Fibroblast of skin of right quadriceps (primary cell): ENCODE results near the gene UBR3.
A peak's percentile ranks its signal among the peaks of the same experiment; 100 is the strongest.

ENCODE experiments used
- DNase-seq: peaks from one replicate; pipeline ENCODE4 v3.0.0-alpha.2; 2013

The UBR3 gene

DNA sequence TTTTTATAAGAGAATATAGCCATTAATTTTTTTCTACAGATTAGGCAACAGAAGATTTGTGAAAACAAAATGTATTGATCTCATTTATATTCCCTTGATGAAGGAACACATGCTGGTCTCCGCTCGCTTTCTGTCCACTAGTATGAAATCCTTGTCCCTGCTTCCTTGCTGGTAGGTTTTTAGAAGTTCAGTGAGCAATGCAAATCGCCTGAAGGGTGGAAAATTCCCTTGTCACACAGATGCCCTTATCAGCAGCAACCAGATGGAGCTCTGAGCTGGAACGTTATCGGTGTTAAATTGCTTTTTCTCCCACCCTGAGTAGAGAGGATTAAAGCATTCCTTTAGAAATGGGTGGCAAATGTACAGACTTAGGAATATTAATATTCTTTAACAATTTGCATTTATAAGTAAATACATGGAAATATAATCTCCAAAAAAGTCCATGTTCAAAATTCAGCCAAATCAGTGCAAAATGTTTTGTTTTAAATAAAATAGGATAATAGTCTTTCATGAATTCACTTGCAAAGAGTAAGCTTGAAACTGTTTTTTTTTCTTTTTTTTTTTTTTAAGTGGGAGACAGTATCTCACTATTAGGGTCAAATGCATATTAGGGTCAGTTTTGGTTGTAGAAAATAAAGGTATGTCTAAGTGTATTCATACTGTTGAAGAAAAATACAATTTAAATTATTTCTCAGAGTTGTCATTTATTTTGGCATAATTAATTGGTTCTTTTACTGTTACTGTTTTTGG, 186.7 kb downstream of the UBR3 start:
- DNase-seq, result no peak

- no peak for DNase-seq
Observed at GRCh38 chr2:170014769-170015168, 187.5 kb downstream of the UBR3 start.

DNA sequence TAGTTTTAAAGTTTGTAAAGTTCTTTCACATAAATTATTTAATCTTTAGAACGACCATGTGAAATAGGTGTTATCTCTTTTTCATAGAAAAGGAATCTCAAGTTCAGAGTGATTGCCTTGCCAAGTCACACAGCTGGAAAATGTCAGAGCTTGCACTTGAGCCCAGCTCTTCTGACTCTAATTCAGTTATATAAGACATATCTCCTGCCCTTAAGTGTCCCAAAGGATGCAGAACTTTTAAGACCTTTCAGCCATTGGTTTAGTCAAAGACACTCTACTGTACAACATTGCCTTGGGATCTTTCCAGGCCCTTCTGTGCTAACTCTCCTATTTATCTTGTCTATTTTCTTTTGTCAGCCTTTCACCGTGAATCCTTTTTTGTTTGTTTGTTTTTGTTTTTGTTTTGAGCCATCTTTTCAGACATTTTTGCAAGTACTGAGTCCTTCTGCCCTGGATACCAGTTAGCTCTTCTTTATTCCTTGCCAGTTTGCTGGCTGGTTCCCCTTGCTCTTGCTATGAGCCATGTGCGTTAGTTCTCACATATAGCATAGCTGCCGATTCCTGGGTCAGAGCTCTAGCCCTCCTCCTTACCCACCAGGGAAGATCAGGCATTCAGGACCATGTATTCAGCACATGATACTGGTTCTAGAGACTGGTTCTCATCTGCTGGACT, 190.7 kb downstream of the UBR3 start:
- DNase-seq, result no peak

DNA sequence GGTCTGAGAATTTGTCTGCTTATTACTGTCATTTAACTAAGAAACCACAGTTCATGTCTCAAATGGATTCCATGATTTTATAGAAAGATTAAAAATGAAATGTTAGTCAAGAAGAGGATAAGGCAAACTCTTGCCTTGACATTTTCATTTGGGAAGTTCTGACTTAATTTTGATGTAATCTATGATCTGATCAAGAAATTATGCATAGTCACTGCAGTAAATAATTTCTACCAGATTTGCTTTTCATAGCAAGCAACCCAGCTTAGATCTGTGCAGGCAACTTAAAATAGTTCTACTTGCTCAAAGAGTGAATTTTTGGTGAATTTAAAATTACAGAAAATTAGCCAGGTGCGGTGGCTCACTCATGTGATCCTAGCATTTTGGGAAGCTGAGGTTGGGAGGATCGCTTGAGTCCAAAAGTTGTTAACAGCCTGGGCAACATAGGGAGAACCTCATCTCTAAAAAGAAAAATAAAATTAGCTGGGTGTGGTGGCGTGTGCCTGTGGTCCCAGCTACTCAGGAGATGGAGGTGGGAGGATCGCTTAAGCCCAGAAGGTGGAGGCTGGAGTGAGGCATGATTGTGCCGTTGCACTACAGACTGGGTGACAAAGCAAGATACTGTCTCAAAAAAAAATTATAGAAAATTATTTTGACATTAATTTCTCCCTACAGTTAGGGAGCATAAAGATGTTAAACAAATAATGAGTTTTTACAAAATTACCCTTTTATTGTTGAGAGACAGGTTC, 192.0 kb downstream of the UBR3 start:
- DNase-seq, result no peak

DNA sequence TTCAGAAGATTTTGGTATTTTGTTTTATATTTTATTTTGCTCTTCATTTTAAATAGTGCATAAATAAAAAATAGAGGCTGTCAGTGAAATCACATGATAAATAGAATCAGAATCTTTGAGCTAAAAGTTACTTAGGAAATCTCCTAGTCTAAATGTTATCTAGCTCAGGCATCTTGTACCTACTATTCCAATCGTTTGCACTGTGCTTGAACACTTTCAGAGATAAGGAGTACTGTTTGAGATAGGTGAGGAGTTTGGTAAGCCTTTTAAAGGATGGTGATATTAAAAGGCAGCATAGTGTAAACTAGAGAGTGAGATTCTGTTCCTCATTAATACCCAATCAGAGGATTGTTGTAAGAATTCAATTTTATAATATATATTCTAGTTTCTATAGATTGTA, 193.5 kb downstream of the UBR3 start:
- no peak for DNase-seq

DNA sequence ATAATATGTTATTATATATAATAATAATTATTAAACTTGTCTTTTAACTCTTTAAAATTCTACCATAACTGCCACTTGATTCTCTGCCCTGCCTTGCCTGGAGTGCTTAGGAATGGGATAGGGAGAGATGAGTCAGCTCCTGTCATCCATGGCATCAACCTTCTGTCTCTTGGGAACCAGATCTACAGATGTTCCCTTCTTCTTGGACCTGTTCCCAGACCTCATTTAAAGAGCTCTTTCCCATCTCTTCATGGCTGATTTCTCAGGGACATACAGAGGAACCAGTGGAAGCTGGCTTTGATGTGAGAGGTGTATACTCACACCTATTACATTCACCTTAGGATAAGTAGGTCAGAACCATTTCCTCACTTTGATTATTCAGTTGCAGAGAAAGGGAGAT, 195.4 kb downstream of the UBR3 start:
- DNase-seq, result peak; percentile 87

DNA sequence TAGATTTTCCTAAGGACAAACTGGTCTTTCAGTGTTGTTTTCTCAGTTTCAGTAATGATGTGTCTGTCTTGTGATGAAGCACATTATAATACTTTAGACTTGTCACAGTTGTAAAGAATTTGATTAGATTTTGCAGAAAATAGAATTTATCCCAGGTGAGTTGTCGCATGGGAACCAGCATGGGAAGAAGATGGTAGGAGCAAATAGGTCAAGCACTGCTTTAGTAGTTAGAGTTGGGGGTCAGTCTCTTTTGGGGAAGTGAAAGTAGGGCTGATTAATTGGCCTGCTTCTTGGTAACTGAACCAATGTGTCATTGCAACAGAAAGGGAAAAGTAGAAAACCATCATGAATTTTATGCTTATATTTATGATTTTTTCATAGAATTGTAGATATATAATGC, 197.5 kb downstream of the UBR3 start:
- DNase-seq, result no peak

DNA sequence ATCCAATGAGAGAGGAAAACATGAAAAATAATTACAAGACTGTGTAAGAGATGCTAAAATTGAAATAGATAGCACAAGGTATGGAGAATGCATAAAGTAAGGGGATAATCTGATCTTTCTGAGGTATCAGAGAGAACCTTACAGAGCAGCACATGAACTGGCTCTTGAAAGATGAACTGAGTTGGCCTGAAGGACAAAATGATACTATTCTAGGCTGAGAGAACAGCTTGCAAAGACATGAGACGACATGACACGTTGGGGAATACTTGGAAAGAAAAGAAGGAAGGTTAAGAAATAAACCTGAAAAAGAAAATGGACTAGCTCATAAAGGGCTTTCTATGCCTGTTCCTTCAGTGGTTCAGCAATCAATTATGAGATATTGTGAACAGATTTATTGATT, 198.0 kb downstream of the UBR3 start:
- no peak for DNase-seq

GRCh38 chr2:170026361-170026760, 199.1 kb downstream of the UBR3 start:
- no peak for DNase-seq

- no peak for DNase-seq
Observed at GRCh38 chr2:170029551-170029950, 202.3 kb downstream of the UBR3 start.

DNA sequence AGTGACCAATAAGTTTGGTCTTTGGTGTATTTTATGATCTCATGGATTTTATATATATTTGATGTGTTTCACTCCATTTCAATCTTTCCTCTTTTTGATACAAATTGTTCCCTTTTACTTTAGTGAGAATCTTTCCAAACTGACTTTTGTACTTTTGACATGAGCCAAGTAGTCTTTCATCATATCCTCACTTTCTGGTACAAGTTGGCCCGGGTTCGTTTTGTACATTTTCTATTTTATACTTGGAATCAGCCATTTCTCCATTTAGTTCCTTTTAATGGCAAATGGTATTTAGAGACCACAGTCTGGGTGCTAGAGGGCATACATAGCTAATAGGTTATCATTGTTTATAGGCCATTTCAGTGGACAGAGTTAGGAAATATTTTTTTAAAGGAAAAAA, 202.8 kb downstream of the UBR3 start:
- no peak for DNase-seq

- no peak for DNase-seq
Observed at GRCh38 chr2:170031288-170031687, 204.0 kb downstream of the UBR3 start.

DNA sequence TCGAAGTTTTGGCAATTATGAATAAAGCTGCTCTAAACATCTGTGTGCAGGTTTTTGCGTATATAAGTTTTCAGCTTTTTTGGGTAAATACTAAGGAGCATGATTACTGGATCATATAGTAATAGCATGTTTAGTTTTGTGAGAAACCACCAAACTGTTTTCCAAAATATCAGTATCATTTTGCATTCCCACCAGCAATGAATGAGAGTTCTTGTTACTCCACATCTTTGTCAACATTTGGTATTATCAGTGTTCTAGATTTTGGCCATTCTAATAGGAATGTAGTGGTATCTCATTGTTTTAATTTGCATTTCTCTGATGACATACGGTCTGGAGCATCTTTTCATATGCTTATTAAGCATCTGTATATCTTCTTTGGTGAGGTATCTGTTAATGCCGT, 207.3 kb downstream of the UBR3 start:
- DNase-seq, result no peak

DNA sequence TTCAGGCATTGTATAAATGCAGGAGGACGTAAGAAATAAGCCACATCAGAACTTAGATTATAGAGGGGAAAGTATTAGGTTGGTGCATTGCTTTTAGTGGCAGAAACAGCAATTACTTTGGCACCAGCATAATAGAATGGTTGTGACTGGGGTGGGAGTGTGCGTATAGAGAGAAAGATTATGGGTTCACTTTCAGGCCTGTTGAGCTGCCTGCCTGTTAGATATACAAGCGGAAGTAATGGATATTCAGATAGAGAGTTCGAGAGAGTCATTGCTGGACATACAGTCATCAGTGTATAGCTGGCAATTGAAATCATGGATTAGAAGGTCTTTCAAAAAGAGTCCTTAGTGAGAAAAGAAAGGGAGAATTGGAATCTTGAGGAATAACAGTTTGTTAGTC, 211.5 kb downstream of the UBR3 start:
- DNase-seq, result no peak

DNA sequence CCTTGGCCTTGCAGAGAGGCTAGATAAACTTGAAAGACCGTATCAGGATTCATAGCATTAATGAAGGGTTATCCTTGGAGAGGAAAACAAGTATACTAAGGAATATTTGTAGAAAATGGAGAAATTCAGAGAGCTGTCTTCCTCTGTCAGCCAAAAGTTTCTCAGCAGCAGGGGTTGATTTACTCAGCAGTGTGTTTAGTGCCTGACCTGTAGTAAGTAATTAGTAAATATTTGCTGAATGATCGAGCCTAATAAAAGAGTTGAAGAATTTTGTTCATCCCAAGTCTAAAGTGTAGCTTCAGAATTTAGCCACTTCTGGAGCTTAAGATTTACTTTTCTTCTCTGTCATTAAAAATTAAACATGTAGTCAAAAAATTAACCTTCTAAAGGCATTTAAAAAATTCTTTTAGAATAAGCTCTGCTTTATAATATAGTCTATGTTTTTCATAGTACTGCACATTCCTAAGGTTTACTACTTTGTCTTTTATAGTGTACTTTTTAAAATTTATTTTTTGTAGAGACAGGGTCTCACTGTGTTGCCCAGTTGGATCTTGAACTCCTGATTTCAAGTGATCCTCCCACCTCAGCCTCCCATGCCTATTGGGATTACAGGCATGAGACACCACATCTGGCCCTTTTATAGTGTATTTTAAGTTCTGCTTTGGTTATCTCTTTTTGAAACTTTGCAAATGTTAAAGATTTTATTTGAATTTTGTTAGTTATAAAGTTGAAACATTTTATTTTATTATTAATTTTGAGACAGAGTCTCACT, 212.3 kb downstream of the UBR3 start:
- no peak for DNase-seq

- no peak for DNase-seq
Observed at GRCh38 chr2:170044751-170045478, 217.7 kb downstream of the UBR3 start.

- DNase-seq, result no peak
Observed at GRCh38 chr2:170047331-170048065, 220.2 kb downstream of the UBR3 start.

- peak; percentile 21 for DNase-seq
Observed at GRCh38 chr2:170052151-170052550, 224.9 kb downstream of the UBR3 start.

DNA sequence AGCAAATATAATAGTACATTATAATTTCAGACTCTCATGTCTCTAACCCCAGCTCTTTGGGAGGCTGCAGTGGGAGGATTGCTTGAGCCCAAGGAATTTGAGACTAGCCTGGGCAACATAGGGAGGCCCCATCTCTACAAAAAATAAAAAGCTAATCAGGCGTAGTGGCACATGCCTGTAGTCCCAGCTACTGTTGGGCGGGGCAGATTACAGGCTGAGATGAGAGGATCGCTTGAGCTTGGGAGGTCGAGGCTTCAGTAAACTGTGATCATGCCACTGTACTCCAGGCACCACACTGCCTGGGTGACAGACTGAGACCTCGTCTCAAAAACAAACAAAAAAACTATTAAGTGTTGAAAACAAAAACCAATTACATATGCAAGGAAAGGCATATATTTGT, 227.7 kb downstream of the UBR3 start:
- DNase-seq, result no peak

DNA sequence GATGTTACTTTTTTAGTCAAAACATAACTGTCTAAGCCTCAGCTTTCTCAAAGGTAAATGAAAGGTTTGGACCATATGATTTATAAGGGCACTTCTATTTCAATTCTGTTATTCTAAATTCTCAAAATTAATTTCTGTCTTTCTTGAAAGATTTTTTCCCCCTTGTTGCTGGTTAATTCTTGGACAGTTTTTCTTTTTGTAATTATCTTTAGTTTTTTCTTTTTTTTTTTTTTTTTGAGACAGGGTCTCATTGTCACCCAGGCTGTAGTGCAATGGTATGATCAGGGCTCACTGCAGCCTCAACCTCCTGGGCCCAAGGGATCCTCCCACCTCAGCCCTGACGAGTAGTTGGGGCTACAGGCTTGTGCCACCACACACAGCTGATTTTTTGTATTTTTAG, 229.6 kb downstream of the UBR3 start:
- no peak for DNase-seq

DNA sequence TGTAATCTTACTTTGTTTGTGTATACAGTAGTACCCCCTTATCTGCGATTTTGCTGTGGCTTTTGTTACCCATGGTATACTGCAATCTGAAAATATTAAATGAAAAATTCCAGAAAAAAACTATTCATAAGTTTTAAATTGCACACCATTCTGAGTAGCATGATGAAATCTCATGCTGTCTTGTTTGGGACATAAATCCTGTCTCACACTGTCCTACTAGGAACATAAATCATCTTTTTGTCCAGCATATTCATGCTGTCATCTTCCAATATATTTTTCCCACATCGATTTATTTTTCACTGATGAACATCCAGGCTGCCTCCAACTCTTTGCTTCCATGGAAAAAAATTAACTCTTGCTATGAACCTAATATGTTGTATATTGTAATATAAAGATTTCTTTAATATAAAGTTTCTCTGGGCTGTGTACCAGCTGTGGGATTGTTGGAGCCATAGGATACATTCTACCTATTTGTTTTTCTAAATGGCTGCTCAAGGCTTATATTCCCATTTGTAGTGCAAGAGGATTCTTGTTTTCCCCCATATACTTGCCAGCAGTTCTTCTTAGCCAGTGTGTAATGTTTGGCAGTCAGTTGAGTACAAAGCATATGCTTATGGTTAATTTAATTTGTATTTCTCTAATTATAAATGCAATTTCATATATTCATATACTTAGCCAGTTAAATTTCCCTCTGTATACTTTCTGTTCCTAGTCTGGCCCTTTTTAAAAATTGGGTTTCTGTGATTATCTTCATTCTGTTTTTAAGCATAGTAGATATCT, 236.4 kb downstream of the UBR3 start:
- DNase-seq, result no peak
